GM12878 (cell line): Measurements from ENCODE around the gene ABCC4.

Experiments
- BHLHE40 ChIP-seq, 2 experiments: fragments of 450-650 bp in 1 of 2; IDR thresholded peaks; 2 replicates each; pipeline ENCODE4 v1.6.1; 2011 to 2017; ENCODE audit warnings: low read depth in 2 of 2, borderline replicate concordance in 1 of 2, improper control_type of control experiment in 1 of 2, low read length in 1 of 2, mild to moderate bottlenecking in 1 of 2
- CTCF ChIP-seq, 3 experiments: IDR thresholded peaks in 2 of 3; conservative IDR thresholded peaks in 1 of 3; 2 replicates each; pipeline ENCODE4 v1.5.1; 2011; ENCODE audit warnings: low read depth in 3 of 3, low read length in 3 of 3, mild to moderate bottlenecking in 3 of 3, control low read depth in 2 of 3, moderate library complexity in 2 of 3, inconsistent platforms in 1 of 3, mixed read lengths in 1 of 3; ENCODE audit not compliant: control insufficient read depth in 2 of 3, insufficient read depth in 1 of 3; ENCODE audit errors: extremely low read depth in 1 of 3
- GABPA ChIP-seq: IDR thresholded peaks from 2 replicates; pipeline ENCODE4 v1.6.1; 2014; ENCODE audit warnings: antibody characterized with exemption, low read depth, mild to moderate bottlenecking, inconsistent platforms
- HDAC2 ChIP-seq: fragments of 200-600 bp; sonication (generic); IDR thresholded peaks from 2 replicates; pipeline ENCODE4 v1.6.1; 2017
- POLR2A ChIP-seq: IDR thresholded peaks from 2 replicates; pipeline ENCODE4 v1.6.1; 2011; ENCODE audit warnings: low read depth, mild to moderate bottlenecking, low read length
- RAD21 ChIP-seq: IDR thresholded peaks from 2 replicates; pipeline ENCODE4 v1.6.1; 2011; ENCODE audit warnings: mild to moderate bottlenecking, low read depth, low read length, moderate library complexity; ENCODE audit not compliant: insufficient read depth
- SMARCA5 ChIP-seq: fragments of 450-650 bp; IDR thresholded peaks from 2 replicates; pipeline ENCODE4 v1.6.1; 2017; ENCODE audit warnings: mild to moderate bottlenecking
- TCF12 ChIP-seq: IDR thresholded peaks from 2 replicates; pipeline ENCODE4 v1.6.1; 2011; ENCODE audit warnings: low read depth, mild to moderate bottlenecking, low read length
- YBX1 ChIP-seq: fragments of 450-650 bp; IDR thresholded peaks from 2 replicates; pipeline ENCODE4 v1.6.1; 2016; ENCODE audit warnings: antibody characterized with exemption

GRCh38 chr13:95251641-95252040 lies 49.6 kb downstream of the ABCC4 start:
- no peak for TF ChIP-seq YBX1
- TF ChIP-seq TCF12, result no peak
- no peak for TF ChIP-seq CTCF (IDR thresholded peaks at IDR 0.05 in 2 of 3, conservative IDR thresholded peaks at IDR 0.05 in 1 of 3; ENCODE audit: control insufficient read depth in 2 of 3, extremely low read depth in 1 of 3, insufficient read depth in 1 of 3, low read depth in 3 of 3, low read length in 3 of 3)
- no peak for TF ChIP-seq RAD21
- no peak for TF ChIP-seq SMARCA5
- TF ChIP-seq BHLHE40 (IDR thresholded peaks at IDR 0.05; ENCODE audit: borderline replicate concordance in 1 of 2, low read depth in 2 of 2, low read length in 1 of 2), result no peak
- TF ChIP-seq HDAC2, result no peak
- TF ChIP-seq GABPA, result no peak
- TF ChIP-seq POLR2A, result no peak
